ENCODE measurements around the gene ADNP. TPM values are rescaled to one million over a fixed set of nuclear protein-coding genes. Genes with fewer than 3 reads are reported as not detected.

The ADNP gene
- total RNA-seq, 1 donor from 2014 or later, result 75.4 TPM

DNA sequence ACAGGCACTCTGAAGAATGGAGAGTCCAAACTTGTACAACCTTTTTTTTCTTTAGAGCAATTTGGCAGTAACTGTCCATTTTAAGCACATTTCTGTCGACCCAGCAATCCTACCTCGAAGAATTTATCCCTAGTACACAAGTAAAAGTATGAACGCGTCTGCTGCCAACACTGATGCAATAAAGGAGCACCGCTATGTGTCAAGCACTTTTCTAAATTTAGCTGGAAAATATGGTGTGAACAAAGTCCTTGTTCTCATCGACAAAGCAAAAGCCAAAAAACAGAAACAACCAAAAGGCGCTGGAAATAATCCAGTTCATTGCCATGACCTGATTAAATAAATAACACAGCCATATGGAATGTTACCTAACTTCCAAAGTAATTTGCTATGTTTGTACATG, 26.0 kb upstream of the ADNP start:
- peaks cover 4% of the 10 kb centered on the region for H3K36me3 ChIP-seq
- H3K4me2 ChIP-seq, result peak overlapping the region; percentile 92
- no peaks in the 10 kb centered on the region for H3K9me3 ChIP-seq (ENCODE audit: low read depth)
- no peaks in the 10 kb centered on the region for H3K27me3 ChIP-seq
- peaks cover 13% of the 10 kb centered on the region for H3K4me1 ChIP-seq
- peak overlapping the region; percentile 94 for H3K4me3 ChIP-seq
- Mint-ChIP-seq H3K4me3 (peak overlapping the region; percentile 100), H3K27me3 (ENCODE audit: insufficient read depth, low read depth) (peaks cover 4% of the 10 kb centered on the region), H3K4me1 (peaks cover 32% of the 10 kb centered on the region), H3K9me3 (no peaks in the 10 kb centered on the region), H3K36me3 (peaks cover 9% of the 10 kb centered on the region), H3K27ac (peak overlapping the region; percentile 100)
- peaks cover 94% of the 10 kb centered on the region for H3K79me2 ChIP-seq (ENCODE audit: low read depth)
- H4K20me1 ChIP-seq (ENCODE audit: low read depth), result peaks cover 70% of the 10 kb centered on the region
- DNase-seq (ENCODE audit: low spot score), result no peak
- peak overlapping the region; percentile 98 for H3K9ac ChIP-seq
- peaks cover 5% of the 10 kb centered on the region for H3F3A ChIP-seq (ENCODE audit: low read depth)
- no peak overlapping the region for H2AFZ ChIP-seq (replicated peaks)
- TF ChIP-seq EZH2 (IDR thresholded peaks at IDR 0.05) (no peak), EZH2phosphoT487 (IDR thresholded peaks at IDR 0.05) (no peak)
- TF ChIP-seq, protein P1, sequence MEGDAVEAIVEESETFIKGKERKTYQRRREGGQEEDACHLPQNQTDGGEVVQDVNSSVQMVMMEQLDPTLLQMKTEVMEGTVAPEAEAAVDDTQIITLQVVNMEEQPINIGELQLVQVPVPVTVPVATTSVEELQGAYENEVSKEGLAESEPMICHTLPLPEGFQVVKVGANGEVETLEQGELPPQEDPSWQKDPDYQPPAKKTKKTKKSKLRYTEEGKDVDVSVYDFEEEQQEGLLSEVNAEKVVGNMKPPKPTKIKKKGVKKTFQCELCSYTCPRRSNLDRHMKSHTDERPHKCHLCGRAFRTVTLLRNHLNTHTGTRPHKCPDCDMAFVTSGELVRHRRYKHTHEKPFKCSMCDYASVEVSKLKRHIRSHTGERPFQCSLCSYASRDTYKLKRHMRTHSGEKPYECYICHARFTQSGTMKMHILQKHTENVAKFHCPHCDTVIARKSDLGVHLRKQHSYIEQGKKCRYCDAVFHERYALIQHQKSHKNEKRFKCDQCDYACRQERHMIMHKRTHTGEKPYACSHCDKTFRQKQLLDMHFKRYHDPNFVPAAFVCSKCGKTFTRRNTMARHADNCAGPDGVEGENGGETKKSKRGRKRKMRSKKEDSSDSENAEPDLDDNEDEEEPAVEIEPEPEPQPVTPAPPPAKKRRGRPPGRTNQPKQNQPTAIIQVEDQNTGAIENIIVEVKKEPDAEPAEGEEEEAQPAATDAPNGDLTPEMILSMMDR (IDR thresholded peaks at IDR 0.05), result no peak
- no peak overlapping the region for H3K27ac ChIP-seq

DNA sequence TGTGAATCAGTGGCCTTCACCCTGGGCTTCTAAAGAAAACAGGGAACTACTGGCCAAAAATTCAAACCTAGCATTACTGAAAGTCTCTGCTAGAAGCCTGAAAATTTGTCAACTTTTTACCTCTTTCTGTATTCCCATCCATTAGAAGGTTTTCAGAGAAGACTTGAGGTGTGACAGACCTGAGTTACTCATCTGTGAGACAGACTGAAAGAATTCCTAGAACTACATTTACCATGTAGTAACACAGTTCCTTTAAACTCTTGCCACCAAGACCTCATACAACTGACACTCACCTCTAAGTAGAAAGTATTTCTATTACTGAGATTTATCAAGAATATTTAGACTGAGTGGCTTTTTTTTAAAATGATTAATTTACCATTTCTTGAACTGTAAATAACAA, 22.6 kb upstream of the ADNP start:
- H3K36me3 Mint-ChIP-seq, result peaks cover 5% of the 10 kb centered on the region
- peaks cover 89% of the 10 kb centered on the region for H3K79me2 ChIP-seq (ENCODE audit: low read depth)
- peaks cover 64% of the 10 kb centered on the region for H4K20me1 ChIP-seq (ENCODE audit: low read depth)

DNA sequence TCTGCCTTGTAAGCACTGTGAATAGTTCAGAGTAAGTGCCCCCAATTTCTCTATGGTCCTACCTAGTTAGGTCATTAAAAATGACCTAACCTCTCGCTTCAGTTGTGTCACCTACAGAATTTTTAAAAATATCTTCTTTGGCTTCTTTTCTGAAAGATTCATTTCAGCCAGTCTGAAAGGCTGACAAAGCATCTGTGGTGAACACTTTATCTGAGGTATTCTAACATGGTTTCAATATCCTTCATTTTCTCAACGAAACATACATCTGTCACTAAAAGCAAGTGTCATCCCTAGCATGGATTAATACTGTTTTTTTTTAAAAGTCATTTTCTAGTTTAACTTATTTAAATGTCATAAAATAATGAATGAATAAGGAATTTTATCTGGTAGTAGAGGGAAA, 22.0 kb upstream of the ADNP start:
- H3K4me1 ChIP-seq, result peaks cover 10% of the 10 kb centered on the region
- H3K4me3 ChIP-seq, result no peak overlapping the region
- no peak for DNase-seq (ENCODE audit: low spot score)
- peaks cover 9% of the 10 kb centered on the region for H3K36me3 ChIP-seq
- no peak overlapping the region for H3K27ac ChIP-seq
- Mint-ChIP-seq H3K27me3 (ENCODE audit: insufficient read depth, low read depth) (peaks cover 2% of the 10 kb centered on the region), H3K4me3 (no peak overlapping the region), H3K4me1 (peaks cover 17% of the 10 kb centered on the region), H3K9me3 (no peaks in the 10 kb centered on the region), H3K36me3 (peaks cover 5% of the 10 kb centered on the region), H3K27ac (no peak overlapping the region)
- no peak overlapping the region for H3K9ac ChIP-seq
- H3K27me3 ChIP-seq, result no peaks in the 10 kb centered on the region
- no peaks in the 10 kb centered on the region for H3K9me3 ChIP-seq (ENCODE audit: low read depth)
- TF ChIP-seq EZH2phosphoT487 (IDR thresholded peaks at IDR 0.05) (no peak), EZH2 (IDR thresholded peaks at IDR 0.05) (no peak)
- TF ChIP-seq, protein P1 (IDR thresholded peaks at IDR 0.05), result no peak
- no peak overlapping the region for H3K4me2 ChIP-seq
- H2AFZ ChIP-seq (replicated peaks), result no peak overlapping the region
- H3F3A ChIP-seq (ENCODE audit: low read depth), result no peaks in the 10 kb centered on the region
- H4K20me1 ChIP-seq (ENCODE audit: low read depth), result peaks cover 63% of the 10 kb centered on the region
- H3K79me2 ChIP-seq (ENCODE audit: low read depth), result peaks cover 86% of the 10 kb centered on the region

More for the DNA sequence above, 22.6 kb upstream of the ADNP start:
- Histone ChIP-seq H3K4me2 (no peak overlapping the region), H3K9me3 (ENCODE audit: low read depth) (no peaks in the 10 kb centered on the region), H3K4me1 (peaks cover 10% of the 10 kb centered on the region), H3K27ac (no peak overlapping the region), H3K36me3 (peaks cover 9% of the 10 kb centered on the region), H3K9ac (no peak overlapping the region), H3K4me3 (no peak overlapping the region), H3F3A (ENCODE audit: low read depth) (no peaks in the 10 kb centered on the region), H3K27me3 (no peaks in the 10 kb centered on the region), H2AFZ (replicated peaks) (no peak overlapping the region)
- Mint-ChIP-seq H3K9me3 (no peaks in the 10 kb centered on the region), H3K4me3 (no peak overlapping the region), H3K27me3 (ENCODE audit: insufficient read depth, low read depth) (peaks cover 2% of the 10 kb centered on the region), H3K4me1 (peaks cover 17% of the 10 kb centered on the region), H3K27ac (no peak overlapping the region)
- TF ChIP-seq EZH2phosphoT487 (IDR thresholded peaks at IDR 0.05), result no peak
- TF ChIP-seq, protein P1 (IDR thresholded peaks at IDR 0.05), result no peak
- no peak for TF ChIP-seq EZH2 (IDR thresholded peaks at IDR 0.05)
- DNase-seq (ENCODE audit: low spot score), result no peak
